ENCODE measurements around the gene IFT80.

DNA sequence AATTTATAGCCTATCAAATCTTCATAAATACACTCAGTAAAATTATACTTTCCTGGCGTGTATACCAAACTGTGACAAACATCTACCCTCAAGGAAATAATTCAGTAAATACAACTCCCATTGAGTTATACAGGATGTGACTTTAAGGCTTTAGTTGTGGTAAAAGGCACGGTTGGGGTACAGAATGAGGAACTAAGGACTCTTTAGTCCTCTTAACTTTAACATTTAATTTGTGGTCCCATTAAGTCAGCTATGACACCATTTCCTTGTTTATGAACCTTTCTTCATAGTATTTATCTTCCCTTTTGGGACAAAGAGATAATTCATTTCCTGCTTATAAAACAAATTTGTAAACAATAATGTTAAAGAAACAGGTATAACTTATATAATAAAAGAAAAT is 30.2 kb downstream of the IFT80 start:
- TF ChIP-seq, protein P1, sequence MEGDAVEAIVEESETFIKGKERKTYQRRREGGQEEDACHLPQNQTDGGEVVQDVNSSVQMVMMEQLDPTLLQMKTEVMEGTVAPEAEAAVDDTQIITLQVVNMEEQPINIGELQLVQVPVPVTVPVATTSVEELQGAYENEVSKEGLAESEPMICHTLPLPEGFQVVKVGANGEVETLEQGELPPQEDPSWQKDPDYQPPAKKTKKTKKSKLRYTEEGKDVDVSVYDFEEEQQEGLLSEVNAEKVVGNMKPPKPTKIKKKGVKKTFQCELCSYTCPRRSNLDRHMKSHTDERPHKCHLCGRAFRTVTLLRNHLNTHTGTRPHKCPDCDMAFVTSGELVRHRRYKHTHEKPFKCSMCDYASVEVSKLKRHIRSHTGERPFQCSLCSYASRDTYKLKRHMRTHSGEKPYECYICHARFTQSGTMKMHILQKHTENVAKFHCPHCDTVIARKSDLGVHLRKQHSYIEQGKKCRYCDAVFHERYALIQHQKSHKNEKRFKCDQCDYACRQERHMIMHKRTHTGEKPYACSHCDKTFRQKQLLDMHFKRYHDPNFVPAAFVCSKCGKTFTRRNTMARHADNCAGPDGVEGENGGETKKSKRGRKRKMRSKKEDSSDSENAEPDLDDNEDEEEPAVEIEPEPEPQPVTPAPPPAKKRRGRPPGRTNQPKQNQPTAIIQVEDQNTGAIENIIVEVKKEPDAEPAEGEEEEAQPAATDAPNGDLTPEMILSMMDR (IDR thresholded peaks at IDR 0.05): no peak
- TF ChIP-seq POLR2AphosphoS5 (IDR thresholded peaks at IDR 0.05): no peak
- no peak for TF ChIP-seq POLR2A (IDR thresholded peaks at IDR 0.05; ENCODE audit: low read depth)
